Naive B cell (primary cell): ENCODE measurements around the gene HJV. TPM values are rescaled to one million over a fixed set of nuclear protein-coding genes. Genes with fewer than 3 reads are reported as not detected.
A peak's percentile ranks its signal among the peaks of the same experiment; 100 is the strongest.

Experiments
- ATAC-seq, 2 donors: fragments of 150-1000 bp; cut with Tn5 transposase; 2 replicates each; pipeline ENCODE4 v1.10.0; 2021; ENCODE audit warnings: low read depth in 2 of 2, mild to moderate bottlenecking in 2 of 2, moderate library complexity in 2 of 2
- DNase-seq: peaks from one replicate; pipeline ENCODE4 v3.0.0; 2022
- H3K27ac Mint-ChIP-seq, 6 donors: one replicate each; pipeline ENCODE4 v1.8.0; 2020 to 2022; ENCODE audit warnings: mild to moderate bottlenecking in 6 of 6, mixed read lengths in 6 of 6, moderate library complexity in 5 of 6, inconsistent platforms in 2 of 6
- H3K27me3 Mint-ChIP-seq, 3 donors: one replicate each; pipeline ENCODE4 v1.8.0; 2021 to 2022; ENCODE audit warnings: mixed read lengths in 3 of 3, mild to moderate bottlenecking in 1 of 3
- H3K36me3 Mint-ChIP-seq, 2 donors: one replicate each; pipeline ENCODE4 v1.8.0; 2020 to 2022; ENCODE audit warnings: mixed read lengths in 2 of 2, inconsistent platforms in 1 of 2, mild to moderate bottlenecking in 1 of 2
- H3K4me1 Mint-ChIP-seq, 3 donors: one replicate each; pipeline ENCODE4 v1.8.0; 2020 to 2022; ENCODE audit warnings: mixed read lengths in 3 of 3, inconsistent platforms in 1 of 3, mild to moderate bottlenecking in 1 of 3, moderate library complexity in 1 of 3
- H3K4me3 Mint-ChIP-seq, 8 donors: one replicate each; pipeline ENCODE4 v1.8.0; 2020 to 2022; ENCODE audit warnings: mild to moderate bottlenecking in 8 of 8, mixed read lengths in 8 of 8, moderate library complexity in 8 of 8, inconsistent platforms in 2 of 8
- H3K9me3 Mint-ChIP-seq, 7 donors: one replicate each; pipeline ENCODE4 v1.8.0; 2020 to 2022; ENCODE audit warnings: mixed read lengths in 7 of 7, mild to moderate bottlenecking in 5 of 7, inconsistent platforms in 2 of 7, moderate library complexity in 1 of 7
- polyA plus RNA-seq, 6 donors: library from polyadenylated mRNA; unstranded; fragments of 300-500 nt; fragmentation: Illumina TruSeq; gene quantifications; one replicate each; pipeline ENCODE4 v1.2.3, GENCODE V29; 2021; ENCODE audit warnings: low read depth in 6 of 6

The HJV gene
- polyA plus RNA-seq, 6 donors from 2014 or later, result not detected

- DNase-seq (no peak), ATAC-seq (no peak)
- Mint-ChIP-seq H3K4me3 (no peak overlapping the region), H3K27ac (peak overlapping the region in 2 of 6 donors; percentile 47 to 79), H3K9me3 (no peaks in the 10 kb centered on the region), H3K27me3 (no peaks in the 10 kb centered on the region), H3K36me3 (peaks cover 0 to 8% of the 10 kb centered on the region in 2 donors), H3K4me1 (peaks cover 6 to 13% (median 6%) of the 10 kb centered on the region in 3 donors)
Observed at GRCh38 chr1:145974721-145975120, 46.8 kb downstream of the HJV start.

GRCh38 chr1:145972580-145972979 is 49.0 kb downstream of the HJV start:
- Mint-ChIP-seq H3K36me3 (peaks cover 3 to 8% of the 10 kb centered on the region in 2 donors), H3K9me3 (peaks cover 0 to 2% (median 0%) of the 10 kb centered on the region in 7 donors), H3K4me1 (peaks cover 11 to 16% (median 16%) of the 10 kb centered on the region in 3 donors), H3K27ac (peak overlapping the region in 2 of 6 donors; percentile 11 to 66), H3K27me3 (no peaks in the 10 kb centered on the region), H3K4me3 (no peak overlapping the region)
- ATAC-seq, result no peak
- DNase-seq, result no peak

Other genes with a start within 250 kb of the HJV start
- 1 to 10 TPM; 4.0 to 6.8 (median 4.6) TPM for gene RNF115, start 197.6 kb downstream of the HJV start, polyA plus RNA-seq
- gene POLR3C, start 197.5 kb downstream of the HJV start, polyA plus RNA-seq, result 100 to 1,000 TPM in 1 of 6 donors, 10 to 100 TPM in 5; 47.6 to 114 (median 63.3) TPM
- 1 to 10 TPM in 5 of 6 donors, under 1 TPM in 1; 0.26 to 5.9 (median 2.9) TPM for gene NUDT17, start 176.1 kb downstream of the HJV start, polyA plus RNA-seq
- 10 to 100 TPM in 3 of 6 donors, 1 to 10 TPM in 3; 9.2 to 17.0 (median 10.9) TPM for gene PIAS3, start 162.7 kb downstream of the HJV start, polyA plus RNA-seq
- gene ANKRD35, start 135.9 kb downstream of the HJV start, polyA plus RNA-seq, result not detected
- gene ITGA10, start 111.7 kb downstream of the HJV start, polyA plus RNA-seq, result under 1 TPM in 1 of 6 donors, not detected in 5; 0.20 TPM
- gene PEX11B, start 103.0 kb downstream of the HJV start, polyA plus RNA-seq, result 10 to 100 TPM; 37.9 to 50.8 (median 49.6) TPM
- gene RBM8A, start 94.3 kb downstream of the HJV start, polyA plus RNA-seq, result 100 to 1,000 TPM; 140 to 220 (median 158) TPM
- gene LIX1L, start 63.7 kb downstream of the HJV start, polyA plus RNA-seq, result 10 to 100 TPM; 10.6 to 14.2 (median 12.7) TPM
- under 1 TPM in 2 of 6 donors, not detected in 4; 0.15 to 0.27 TPM for gene ANKRD34A, start 57.2 kb downstream of the HJV start, polyA plus RNA-seq
- gene POLR3GL, start 57.0 kb downstream of the HJV start, polyA plus RNA-seq, result 100 to 1,000 TPM in 1 of 6 donors, 10 to 100 TPM in 5; 79.5 to 202 (median 91.7) TPM
- gene TXNIP, start 25.2 kb downstream of the HJV start, polyA plus RNA-seq, result 1,000 to 10,000 TPM; 2,524 to 6,933 (median 5,735) TPM
- under 1 TPM; 0.20 to 0.62 (median 0.23) TPM for gene NBPF10, start 123.1 kb upstream of the HJV start, polyA plus RNA-seq
- 10 to 100 TPM; 54.2 to 82.4 (median 63.3) TPM for gene NOTCH2NLA, start 207.3 kb upstream of the HJV start, polyA plus RNA-seq